Measurements from ENCODE around the gene SH2D3A.

- TF ChIP-seq ZNF561 (tag by site-specific recombination; IDR thresholded peaks at IDR 0.05; ENCODE audit: borderline replicate concordance) (no peak), YY1 (tag by site-specific recombination; IDR thresholded peaks at IDR 0.05) (no peak), HOXA7 (CRISPR knock-in tag; IDR thresholded peaks at IDR 0.05; ENCODE audit: borderline replicate concordance) (no peak), ZNF423 (tag by site-specific recombination; IDR thresholded peaks at IDR 0.05) (no peak), MEIS1 (CRISPR knock-in tag; IDR thresholded peaks at IDR 0.05; ENCODE audit: borderline replicate concordance) (no peak), CTCF (tag by site-specific recombination; IDR thresholded peaks at IDR 0.05) (no peak)
These were observed 41.6 kb downstream of the SH2D3A start for GRCh38 chr19:6725513-6726231.

Data from HEK293 (cell line).